Osteoblast (primary cell): Measurements from ENCODE around the gene LAPTM5. TPM values are rescaled to one million over a fixed set of nuclear protein-coding genes. Genes with fewer than 3 reads are reported as not detected.

Experiments
- DNase-seq: peaks from one replicate; pipeline ENCODE4 v3.0.0; 2011; ENCODE audit warnings: low spot score, mixed read lengths; ENCODE audit not compliant: insufficient read length; ENCODE audit errors: missing footprints
- H2AFZ ChIP-seq: 2 replicates; pipeline ENCODE4 v1.6.0; 2011; ENCODE audit warnings: mild to moderate bottlenecking, low read length
- H3K27ac ChIP-seq: 2 replicates; pipeline ENCODE4 v1.5.1; 2011; ENCODE audit warnings: mild to moderate bottlenecking, low read depth, low read length, moderate library complexity
- H3K27me3 ChIP-seq: 2 replicates; pipeline ENCODE4 v1.6.0; 2012; ENCODE audit warnings: mild to moderate bottlenecking, control low read depth, inconsistent platforms, low read length, moderate library complexity; ENCODE audit not compliant: insufficient read depth
- H3K36me3 ChIP-seq: 2 replicates; pipeline ENCODE4 v1.5.1; 2011; ENCODE audit warnings: mild to moderate bottlenecking, low read length, control low read depth, moderate library complexity; ENCODE audit not compliant: insufficient read depth
- H3K4me1 ChIP-seq: 2 replicates; pipeline ENCODE4 v1.5.1; 2011; ENCODE audit warnings: mild to moderate bottlenecking, low read length, control low read depth, moderate library complexity; ENCODE audit not compliant: insufficient read depth
- H3K4me2 ChIP-seq: 2 replicates; pipeline ENCODE4 v1.6.0; 2011; ENCODE audit warnings: mild to moderate bottlenecking, low read length; ENCODE audit not compliant: insufficient read depth
- H3K4me3 ChIP-seq: fragments of 200-600 bp; sonication (generic); 3 replicates; pipeline ENCODE4 v1.5.1; 2012; ENCODE audit warnings: mild to moderate bottlenecking, low read length, inconsistent platforms; ENCODE audit not compliant: insufficient read depth
- H3K79me2 ChIP-seq: 2 replicates; pipeline ENCODE4 v1.6.0; 2012; ENCODE audit warnings: mild to moderate bottlenecking, low read length, control low read depth, inconsistent platforms; ENCODE audit not compliant: insufficient read depth
- H3K9me3 ChIP-seq: 2 replicates; pipeline ENCODE4 v1.5.1; 2011; ENCODE audit warnings: low read depth, low read length, control low read depth
- H4K20me1 ChIP-seq: 2 replicates; pipeline ENCODE4 v1.6.0; 2012; ENCODE audit warnings: mild to moderate bottlenecking, low read length, control low read depth; ENCODE audit not compliant: insufficient read depth
- total RNA-seq: library from RNA; depleted of rRNA; stranded (reverse); fragments of >200 nt; gene quantifications from 2 replicates; pipeline ENCODE4 v1.2.3, GENCODE V29; 2012
- TF ChIP-seq, protein P1 (sequence below): IDR thresholded peaks from 2 replicates; pipeline ENCODE4 v1.5.1; 2011; ENCODE audit warnings: mild to moderate bottlenecking, low read depth, low read length, moderate library complexity; ENCODE audit errors: extremely low read depth

LAPTM5 gene
- total RNA-seq, 1 donor, result 0.72 TPM

DNA sequence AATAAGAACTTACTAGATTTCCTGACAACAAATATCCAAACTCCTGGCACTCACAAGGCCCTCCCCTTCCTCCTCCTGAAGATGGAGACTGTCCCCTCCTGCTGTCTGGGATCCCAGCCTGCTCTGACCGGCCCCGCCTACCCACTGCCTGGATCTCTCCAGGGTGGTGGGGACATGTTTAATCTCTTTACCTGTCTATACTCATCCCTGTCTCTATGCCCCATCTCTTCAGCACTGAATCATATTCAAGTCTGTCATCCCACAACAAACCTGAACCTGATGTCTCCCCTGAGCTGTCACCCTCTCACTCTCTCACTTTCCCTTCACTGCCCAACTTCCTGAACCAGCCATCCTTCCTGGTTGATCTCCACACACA is 56.3 kb downstream of the LAPTM5 start:
- no peaks in the 10 kb centered on the region for H4K20me1 ChIP-seq
- no peaks in the 10 kb centered on the region for H3K79me2 ChIP-seq
- H3K36me3 ChIP-seq, result no peaks in the 10 kb centered on the region
- peak overlapping the region; percentile 52 for H2AFZ ChIP-seq
- H3K4me1 ChIP-seq, result peaks cover 9% of the 10 kb centered on the region
- DNase-seq, result no peak
- TF ChIP-seq, protein P1, sequence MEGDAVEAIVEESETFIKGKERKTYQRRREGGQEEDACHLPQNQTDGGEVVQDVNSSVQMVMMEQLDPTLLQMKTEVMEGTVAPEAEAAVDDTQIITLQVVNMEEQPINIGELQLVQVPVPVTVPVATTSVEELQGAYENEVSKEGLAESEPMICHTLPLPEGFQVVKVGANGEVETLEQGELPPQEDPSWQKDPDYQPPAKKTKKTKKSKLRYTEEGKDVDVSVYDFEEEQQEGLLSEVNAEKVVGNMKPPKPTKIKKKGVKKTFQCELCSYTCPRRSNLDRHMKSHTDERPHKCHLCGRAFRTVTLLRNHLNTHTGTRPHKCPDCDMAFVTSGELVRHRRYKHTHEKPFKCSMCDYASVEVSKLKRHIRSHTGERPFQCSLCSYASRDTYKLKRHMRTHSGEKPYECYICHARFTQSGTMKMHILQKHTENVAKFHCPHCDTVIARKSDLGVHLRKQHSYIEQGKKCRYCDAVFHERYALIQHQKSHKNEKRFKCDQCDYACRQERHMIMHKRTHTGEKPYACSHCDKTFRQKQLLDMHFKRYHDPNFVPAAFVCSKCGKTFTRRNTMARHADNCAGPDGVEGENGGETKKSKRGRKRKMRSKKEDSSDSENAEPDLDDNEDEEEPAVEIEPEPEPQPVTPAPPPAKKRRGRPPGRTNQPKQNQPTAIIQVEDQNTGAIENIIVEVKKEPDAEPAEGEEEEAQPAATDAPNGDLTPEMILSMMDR, result no peak
- H3K4me2 ChIP-seq, result peak overlapping the region; percentile 21
- no peak overlapping the region for H3K4me3 ChIP-seq
- peaks cover 6% of the 10 kb centered on the region for H3K27me3 ChIP-seq
- H3K27ac ChIP-seq, result no peak overlapping the region
- no peaks in the 10 kb centered on the region for H3K9me3 ChIP-seq

DNA sequence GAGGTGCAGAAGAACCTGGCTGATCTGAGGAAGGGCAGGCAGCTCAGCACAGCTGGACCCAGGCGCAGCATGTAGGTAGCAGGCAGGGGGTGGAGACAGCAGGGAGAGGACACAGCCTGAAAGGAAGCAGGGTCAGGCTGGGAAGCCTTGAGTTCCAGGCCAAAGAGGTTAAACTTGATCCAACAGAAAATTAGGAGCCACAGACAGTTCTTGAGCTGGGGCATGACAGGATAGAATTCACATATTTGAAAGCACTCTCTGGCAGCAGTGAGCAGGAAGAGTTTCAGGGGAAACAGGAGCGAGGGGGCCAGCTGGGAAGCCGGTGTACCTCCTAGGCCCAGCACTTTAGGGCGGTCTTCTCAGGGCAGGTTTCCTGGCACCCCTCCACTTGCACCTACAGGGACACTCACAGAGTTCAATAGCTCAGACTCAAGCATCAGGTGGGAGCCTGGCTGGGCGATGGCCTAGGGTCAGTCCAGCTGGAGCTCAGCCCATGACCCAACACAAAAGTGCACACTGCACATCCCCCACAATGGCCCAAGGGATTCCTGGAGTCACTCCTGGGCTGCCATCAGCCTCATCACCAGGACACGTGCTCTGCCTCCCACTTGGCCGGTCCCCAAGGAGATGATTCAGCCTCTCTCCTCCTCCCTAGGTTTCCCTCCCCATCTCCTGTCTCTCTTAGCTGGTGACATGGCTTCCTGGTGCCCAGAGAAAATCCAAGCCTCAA is 56.9 kb downstream of the LAPTM5 start:
- peak; percentile 98 for DNase-seq
- no peaks in the 10 kb centered on the region for H3K9me3 ChIP-seq
- H3K4me1 ChIP-seq, result peaks cover 11% of the 10 kb centered on the region
- H3K4me3 ChIP-seq, result no peak overlapping the region
- H3K36me3 ChIP-seq, result no peaks in the 10 kb centered on the region
- H3K27me3 ChIP-seq, result peaks cover 11% of the 10 kb centered on the region
- no peaks in the 10 kb centered on the region for H3K79me2 ChIP-seq
- H4K20me1 ChIP-seq, result no peaks in the 10 kb centered on the region
- no peak overlapping the region for H3K27ac ChIP-seq
- H2AFZ ChIP-seq, result peak overlapping the region; percentile 52
- TF ChIP-seq, protein P1, result no peak
- peak overlapping the region; percentile 21 for H3K4me2 ChIP-seq

DNA sequence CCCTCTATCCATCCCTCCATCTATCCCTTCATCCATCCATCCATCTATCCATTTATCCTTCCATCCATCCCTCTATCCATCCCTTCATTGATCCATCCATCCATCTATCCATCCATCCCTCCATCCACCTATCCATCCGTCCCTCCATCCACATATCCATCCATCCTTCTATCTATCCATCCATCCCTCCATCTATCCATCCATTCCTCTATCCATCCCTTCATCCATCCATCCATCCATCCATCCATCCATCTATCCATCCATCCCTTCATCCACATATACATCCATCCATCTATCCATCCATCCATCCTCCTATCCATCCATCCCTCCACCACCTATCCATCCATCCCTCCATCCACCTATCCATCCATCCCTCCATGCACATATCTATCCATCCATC is 57.8 kb downstream of the LAPTM5 start:
- peaks cover 10% of the 10 kb centered on the region for H3K27me3 ChIP-seq
- H3K36me3 ChIP-seq, result no peaks in the 10 kb centered on the region
- peaks cover 12% of the 10 kb centered on the region for H3K4me1 ChIP-seq
- no peak overlapping the region for H2AFZ ChIP-seq
- H3K4me2 ChIP-seq, result no peak overlapping the region
- H3K27ac ChIP-seq, result no peak overlapping the region
- no peaks in the 10 kb centered on the region for H4K20me1 ChIP-seq
- H3K9me3 ChIP-seq, result no peaks in the 10 kb centered on the region
- no peak overlapping the region for H3K4me3 ChIP-seq
- no peak for DNase-seq
- TF ChIP-seq, protein P1, result no peak
- H3K79me2 ChIP-seq, result no peaks in the 10 kb centered on the region

DNA sequence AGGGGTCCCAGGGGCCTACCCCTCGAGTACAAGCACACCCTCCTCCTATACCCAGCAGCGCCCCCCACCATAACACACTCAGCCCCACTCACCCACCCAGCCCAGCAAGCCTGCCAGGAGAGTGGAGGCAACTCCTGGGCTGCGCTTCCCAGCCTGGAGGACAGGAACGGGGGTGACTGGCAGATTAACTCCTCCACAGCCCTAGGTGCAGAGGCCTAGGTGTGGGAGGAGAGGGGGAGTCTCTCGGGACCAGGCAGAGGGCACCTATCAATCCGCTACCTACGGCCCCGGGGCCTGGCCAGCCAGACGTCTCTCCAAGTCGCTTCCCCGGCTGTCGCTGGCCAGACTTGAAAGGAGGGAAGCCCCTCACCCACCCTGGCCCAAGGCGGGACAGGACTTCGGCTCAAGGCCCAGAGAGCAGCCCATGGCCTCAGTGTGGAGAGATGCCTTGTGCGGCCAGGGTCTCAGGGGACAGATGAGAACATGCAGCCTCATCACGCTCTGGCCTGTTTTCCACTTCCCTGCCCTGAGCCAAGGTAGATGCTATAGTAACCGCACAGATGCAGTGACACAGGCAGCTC is 59.1 kb downstream of the LAPTM5 start:
- H3K4me1 ChIP-seq, result peaks cover 12% of the 10 kb centered on the region
- no peak overlapping the region for H3K4me3 ChIP-seq
- H3K27me3 ChIP-seq, result peaks cover 10% of the 10 kb centered on the region
- H3K9me3 ChIP-seq, result no peaks in the 10 kb centered on the region
- no peaks in the 10 kb centered on the region for H3K79me2 ChIP-seq
- H3K4me2 ChIP-seq, result no peak overlapping the region
- no peak overlapping the region for H3K27ac ChIP-seq
- H2AFZ ChIP-seq, result no peak overlapping the region
- H3K36me3 ChIP-seq, result no peaks in the 10 kb centered on the region
- peak; percentile 81 for DNase-seq
- TF ChIP-seq, protein P1, result no peak
- H4K20me1 ChIP-seq, result no peaks in the 10 kb centered on the region
